Measurements from ENCODE around the gene DPP9.

DPP9 gene

DNA sequence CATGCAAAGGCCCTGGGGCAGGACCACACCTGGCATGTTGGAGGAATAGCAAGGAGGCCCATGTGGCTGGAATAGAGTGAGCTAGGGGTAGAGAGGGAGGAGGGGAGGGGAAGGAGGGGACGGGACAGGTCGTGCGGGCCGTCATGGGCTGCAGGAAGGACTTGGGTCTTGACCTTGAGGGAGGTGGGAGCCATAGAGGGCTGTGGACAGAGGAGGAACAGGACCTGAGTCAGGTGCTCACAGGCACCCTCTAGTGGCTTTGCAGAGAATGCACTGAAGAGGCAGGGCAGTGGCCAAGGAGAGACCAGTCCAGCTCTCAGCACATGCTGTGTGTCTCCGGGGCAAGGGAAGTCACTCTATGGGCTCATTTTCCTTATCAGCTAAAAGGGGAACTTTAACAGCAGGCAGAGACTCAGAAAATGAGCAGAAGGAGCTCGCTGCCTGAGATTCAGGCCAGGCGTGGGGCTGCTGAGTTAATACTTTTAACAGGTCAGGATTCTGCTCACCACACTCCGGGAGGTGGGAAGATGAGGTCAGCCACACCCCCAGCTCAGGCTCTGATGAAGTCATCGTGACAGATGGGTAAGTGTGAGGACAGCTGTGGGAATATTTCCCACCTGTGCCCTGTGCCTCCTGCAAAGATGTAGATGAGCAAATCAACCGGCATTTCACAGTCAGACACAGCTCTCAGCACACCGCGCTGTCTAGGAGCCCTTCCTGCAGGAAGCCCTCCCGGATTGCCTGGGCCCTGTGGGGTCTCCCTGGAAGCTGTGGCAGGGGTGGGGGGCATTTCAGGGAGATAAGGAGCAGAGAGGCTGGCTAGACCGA, 90.3 kb downstream of the DPP9 start:
- DNase-seq (ENCODE audit: low read depth, low spot score): peak; percentile 90
